HG03460 (cell line): Measurements from ENCODE around the gene JMJD1C.
"Not testable (repeated sequence)": the region's sequence is repeated elsewhere in the genome, so short reads cannot be mapped to it uniquely, and the experiment has no call there.

Experiments used
- ATAC-seq: cut with Tn5 transposase; IDR thresholded peaks from one replicate; pipeline ENCODE4 v1.9.1; 2021; ENCODE audit not compliant: unreplicated experiment

JMJD1C gene

GRCh38 chr10:63465293-63466143 is at the start of gene JMJD1C:
Gene JMJD1C (minus strand): TSS chr10:63465977. CDS start chr10:63465662, 315 bp downstream.
- ATAC-seq, result peak; percentile 75

GRCh38 chr10:63515002-63515763 is 49.4 kb upstream of the JMJD1C start:
- ATAC-seq, result no peak

- ATAC-seq, result no peak
These were observed 40.8 kb upstream of the JMJD1C start for GRCh38 chr10:63506554-63506953.

DNA sequence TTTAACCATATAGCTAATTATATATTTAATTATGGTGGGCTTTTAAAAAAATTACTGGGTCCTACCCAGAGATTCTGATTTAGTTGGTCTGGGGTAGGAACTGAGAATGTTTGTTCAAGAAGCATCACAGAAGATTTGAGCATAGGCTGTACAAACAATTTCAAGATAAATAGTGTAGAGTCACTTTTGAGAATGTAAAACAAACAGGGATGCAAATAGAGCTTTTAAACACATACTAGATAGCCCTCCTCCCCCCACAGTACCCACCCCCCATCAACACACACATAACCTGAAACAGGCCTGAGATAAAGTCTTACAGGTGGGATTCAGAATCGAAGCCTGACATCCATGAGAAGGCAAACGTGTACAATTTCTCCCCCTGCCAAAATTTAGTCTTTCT is 39.8 kb upstream of the JMJD1C start:
- ATAC-seq, result no peak

- ATAC-seq, result no peak
These were observed 38.5 kb upstream of the JMJD1C start for GRCh38 chr10:63504145-63504881.

- no peak for ATAC-seq
These were observed 37.6 kb upstream of the JMJD1C start for GRCh38 chr10:63503395-63503794.

- no peak for ATAC-seq
These were observed 37.1 kb upstream of the JMJD1C start for GRCh38 chr10:63502832-63503231.

DNA sequence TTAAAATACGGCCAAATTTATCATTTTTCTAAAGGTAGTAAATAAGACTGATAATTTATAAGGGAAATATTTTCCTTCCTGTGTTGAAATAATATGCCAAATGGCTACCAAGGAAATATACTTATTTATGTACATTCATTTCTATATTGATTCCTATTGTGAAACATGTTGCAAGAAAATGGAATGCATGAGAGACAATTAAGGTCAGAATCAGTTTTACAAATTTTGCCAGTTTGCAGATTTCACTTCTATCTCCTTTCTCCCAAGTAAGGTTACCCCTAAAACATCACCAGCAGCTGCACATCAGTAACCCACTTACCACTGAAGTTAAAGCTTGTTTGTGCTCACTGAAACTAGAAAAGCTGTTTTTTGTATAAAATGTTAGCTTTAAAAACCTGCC is 36.2 kb upstream of the JMJD1C start:
- ATAC-seq, result no peak

DNA sequence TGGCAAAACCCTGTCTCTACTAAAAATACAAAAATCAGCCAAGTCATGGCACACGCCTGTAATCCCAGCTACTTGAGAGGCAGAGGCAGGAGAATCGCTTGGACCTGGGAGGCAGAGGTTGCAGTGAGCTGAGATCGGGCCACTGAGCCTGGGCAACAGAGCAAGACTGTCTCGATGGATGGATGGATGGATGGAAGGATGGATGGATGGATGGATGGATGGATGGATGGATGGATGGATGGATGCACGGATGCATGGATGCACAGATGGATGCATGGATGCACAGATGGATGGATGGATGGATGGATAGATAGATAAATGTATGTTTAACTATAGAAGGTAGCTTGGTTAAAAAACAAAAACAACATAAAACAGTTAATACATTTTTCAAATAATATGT is 34.8 kb upstream of the JMJD1C start:
- ATAC-seq, result not testable (repeated sequence)

GRCh38 chr10:63498665-63499064 is 32.9 kb upstream of the JMJD1C start:
- ATAC-seq, result no peak

GRCh38 chr10:63497321-63497720 is 31.5 kb upstream of the JMJD1C start:
- no peak for ATAC-seq

DNA sequence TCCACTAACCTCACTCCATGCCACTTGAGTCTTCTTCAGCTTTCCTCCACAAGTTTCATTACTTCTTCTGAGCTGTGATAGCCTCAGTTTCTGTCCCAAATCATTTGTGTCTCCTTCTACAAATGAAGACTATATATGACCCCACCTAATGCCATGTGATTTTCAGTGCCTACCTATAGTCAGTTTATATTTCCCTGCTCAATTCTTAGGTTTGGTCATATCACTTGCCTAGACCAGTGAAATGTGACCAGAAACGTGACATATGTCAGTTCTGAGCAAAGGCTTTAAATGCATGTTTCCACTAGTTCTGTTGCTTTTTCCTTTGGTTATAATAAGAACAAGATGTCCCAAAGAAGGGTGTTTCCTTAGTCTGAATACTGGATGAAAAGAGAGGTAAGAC is 30.8 kb upstream of the JMJD1C start:
- no peak for ATAC-seq

GRCh38 chr10:63494951-63495350 is 29.2 kb upstream of the JMJD1C start:
- no peak for ATAC-seq

- no peak for ATAC-seq
These were observed 27.2 kb upstream of the JMJD1C start for GRCh38 chr10:63493004-63493403.

GRCh38 chr10:63492317-63492690 is 26.5 kb upstream of the JMJD1C start:
- ATAC-seq, result not testable (repeated sequence)

DNA sequence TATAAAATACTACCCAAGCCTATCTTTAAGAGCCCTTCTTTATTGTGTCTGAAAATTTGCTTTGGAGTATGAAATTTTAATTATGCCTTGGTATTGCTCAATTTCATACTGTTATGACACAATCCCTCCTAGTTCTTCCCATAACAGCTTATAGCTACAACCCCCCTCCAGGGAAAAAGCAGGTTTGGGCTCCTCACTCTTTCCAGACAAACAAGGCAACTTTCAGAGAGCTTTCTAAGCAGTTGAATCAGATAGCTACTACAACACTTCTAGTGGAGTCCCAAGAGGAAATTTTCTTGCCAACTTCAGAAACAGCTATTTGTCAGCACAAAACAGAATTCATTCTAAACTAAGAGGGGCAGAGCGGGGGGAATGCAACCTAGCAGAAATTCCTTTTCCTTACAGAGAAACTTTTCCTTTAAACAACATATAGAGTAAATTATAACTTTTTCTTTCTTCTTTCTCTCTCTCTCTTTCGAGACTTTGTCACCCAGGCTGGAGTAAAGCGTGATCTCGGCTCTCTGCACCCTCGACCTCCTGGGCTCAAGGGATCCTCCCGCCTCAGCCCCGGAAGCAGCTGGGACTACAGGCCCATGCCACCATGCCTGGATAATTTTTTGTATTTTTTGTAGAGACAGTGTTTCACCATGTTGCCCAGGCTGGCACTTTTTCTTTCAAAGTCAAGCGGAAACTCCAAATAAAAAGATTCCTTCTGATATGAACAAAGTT is 26.0 kb upstream of the JMJD1C start:
- ATAC-seq, result no peak

DNA sequence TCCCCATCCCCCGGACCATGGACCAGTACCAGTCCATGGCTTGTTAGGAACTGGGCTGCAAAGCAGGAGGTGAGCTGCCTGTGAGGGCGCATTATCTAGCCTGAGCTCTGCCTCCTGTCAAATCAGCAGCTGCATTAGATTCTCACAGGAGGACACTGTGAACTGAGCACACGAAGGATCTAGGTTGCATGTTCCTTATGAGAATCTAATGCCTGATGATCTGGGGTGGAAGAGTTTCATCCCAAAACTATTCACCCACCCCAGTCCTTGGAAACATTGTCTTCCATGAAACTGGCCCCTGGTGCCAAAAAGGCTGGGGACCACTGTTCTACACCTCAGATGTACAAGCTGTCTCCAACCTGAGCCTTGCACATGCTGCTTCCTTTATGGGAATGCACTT is 24.1 kb upstream of the JMJD1C start:
- no peak for ATAC-seq

DNA sequence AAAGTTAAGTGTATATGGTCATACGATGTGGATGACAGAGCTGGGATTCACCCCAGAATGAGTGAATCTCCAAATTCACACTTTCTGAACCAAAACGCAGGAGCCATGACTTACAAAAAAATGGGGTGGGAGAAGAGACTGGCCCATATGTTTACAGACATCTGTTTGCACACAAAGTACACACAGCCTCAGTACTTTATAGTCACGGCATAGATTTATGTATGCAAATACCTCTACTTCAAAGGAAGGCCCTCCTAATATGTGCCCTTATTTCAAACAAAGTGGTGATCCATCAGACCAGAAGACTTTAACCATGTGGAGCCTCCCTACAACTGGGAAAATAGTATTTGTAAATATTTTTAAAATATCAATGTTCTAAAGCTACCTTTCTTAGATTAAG is 22.2 kb upstream of the JMJD1C start:
- no peak for ATAC-seq

DNA sequence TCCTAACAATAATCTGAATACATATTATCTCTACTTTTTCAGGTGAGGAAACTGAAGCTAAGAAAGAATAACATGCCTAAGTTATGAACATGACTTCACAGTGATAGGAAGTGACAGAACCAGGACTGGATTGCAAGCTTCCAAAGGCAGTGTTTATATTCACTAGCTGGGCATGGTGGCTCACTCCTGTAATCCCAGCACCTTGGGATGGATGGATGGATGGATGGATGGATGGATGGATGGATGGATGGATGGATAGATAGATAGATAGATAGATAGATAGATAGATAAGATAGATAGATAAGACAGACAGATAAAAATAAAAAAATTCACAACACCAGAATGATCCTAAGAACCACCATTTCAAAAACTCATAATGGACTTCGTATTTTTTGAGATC is 18.2 kb upstream of the JMJD1C start:
- ATAC-seq, result no peak

GRCh38 chr10:63481815-63482421 is 16.1 kb upstream of the JMJD1C start:
- no peak for ATAC-seq

GRCh38 chr10:63480237-63480636 is 14.5 kb upstream of the JMJD1C start:
- ATAC-seq, result no peak
